GM19372 (cell line): ENCODE measurements around the gene OR3A2.
"Not testable (repeated sequence)": the region's sequence is repeated elsewhere in the genome, so short reads cannot be mapped to it uniquely, and the experiment has no call there.

Experiments
- ATAC-seq: cut with Tn5 transposase; IDR thresholded peaks from one replicate; pipeline ENCODE4 v1.9.1; 2021; ENCODE audit warnings: mild to moderate bottlenecking, low read depth, moderate library complexity; ENCODE audit not compliant: unreplicated experiment

OR3A2 gene

DNA sequence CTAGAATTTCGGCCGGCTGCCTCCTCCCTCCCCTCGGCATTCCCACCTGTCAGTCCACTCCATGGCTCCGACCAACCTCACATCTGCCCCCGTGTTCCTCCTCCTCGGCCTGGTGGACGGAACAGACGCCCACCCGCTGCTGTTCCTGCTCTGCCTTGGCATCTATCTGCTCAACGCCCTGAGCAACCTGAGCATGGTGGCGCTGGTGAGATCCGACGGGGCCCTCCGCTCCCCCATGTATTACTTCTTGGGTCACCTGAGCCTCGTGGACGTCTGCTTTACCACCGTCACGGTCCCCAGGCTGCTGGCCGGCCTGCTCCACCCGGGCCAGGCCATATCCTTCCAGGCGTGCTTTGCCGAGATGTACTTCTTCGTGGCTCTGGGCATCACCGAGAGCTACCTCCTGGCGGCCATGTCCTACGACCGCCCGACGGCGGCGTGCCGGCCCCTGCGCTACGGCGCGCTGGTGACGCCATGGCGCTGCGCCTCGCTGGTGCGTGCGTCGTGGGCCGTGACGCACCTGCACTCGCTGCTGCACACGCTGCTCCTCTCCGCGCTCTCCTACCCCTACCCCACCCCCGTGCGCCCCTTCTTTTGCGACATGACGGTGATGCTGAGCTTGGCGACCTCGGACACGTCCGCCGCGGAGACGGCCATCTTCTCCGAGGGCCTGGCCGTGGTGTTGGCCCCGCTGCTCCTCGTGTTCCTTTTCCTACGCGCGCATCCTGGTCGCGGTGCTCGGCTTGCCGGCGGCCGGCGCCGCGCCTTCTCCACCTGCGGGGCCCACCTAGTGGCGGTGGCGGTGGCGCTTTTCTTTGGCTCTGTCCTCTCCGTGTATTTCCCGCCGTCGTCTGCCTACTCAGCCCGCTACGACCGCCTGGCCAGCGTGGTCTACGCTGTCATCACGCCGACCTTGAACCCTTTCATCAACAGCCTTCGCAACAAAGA lies at the start of gene OR3A2:
OR3A2 (minus strand) TSS at position 440 of the 948 bp plus-strand sequence.
- no peak for ATAC-seq

DNA sequence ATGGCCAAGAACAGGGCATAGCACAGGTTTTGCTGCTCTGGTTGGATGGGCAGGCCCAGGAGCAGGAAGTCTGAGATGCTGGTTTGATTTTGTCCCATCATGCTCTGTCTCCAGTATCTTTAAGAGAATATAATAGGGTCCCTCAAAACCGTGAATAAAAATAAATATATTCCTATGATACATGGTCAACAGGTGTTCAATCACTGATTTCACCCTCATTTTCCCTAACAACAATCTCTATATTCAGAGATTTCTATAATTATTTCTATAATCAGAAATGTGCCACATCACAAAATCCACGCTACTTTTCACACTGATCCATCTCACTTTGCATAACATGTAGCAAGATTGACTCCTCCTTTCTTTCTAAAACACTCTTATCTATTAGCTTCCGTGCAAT lies 47.6 kb upstream of the OR3A2 start, which contains the start of gene OR1E2:
OR1E2 (minus strand) TSS at position 101 of the 400 bp plus-strand sequence; CDS start at position 101, 0 bp downstream.
- ATAC-seq = no peak

DNA sequence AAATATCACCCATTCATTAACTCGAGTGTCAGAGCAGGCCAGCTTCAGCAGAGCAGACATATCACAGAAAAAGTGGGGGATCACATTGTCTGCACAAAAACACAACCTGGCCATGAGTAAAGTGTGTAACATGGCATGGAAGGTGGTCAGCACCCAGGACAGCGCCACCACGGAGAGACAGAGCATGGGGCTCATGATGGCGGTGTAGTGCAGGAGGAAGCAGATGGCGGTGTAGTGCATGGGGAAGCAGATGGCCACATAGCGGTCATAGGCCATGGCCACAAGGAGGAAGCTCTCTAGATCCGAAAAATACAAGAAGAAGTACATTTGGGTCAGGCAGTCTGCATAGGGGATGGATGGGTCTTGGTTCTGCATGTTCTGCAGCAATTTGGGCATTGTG lies 47.1 kb upstream of the OR3A2 start:
- ATAC-seq = not testable (repeated sequence)

DNA sequence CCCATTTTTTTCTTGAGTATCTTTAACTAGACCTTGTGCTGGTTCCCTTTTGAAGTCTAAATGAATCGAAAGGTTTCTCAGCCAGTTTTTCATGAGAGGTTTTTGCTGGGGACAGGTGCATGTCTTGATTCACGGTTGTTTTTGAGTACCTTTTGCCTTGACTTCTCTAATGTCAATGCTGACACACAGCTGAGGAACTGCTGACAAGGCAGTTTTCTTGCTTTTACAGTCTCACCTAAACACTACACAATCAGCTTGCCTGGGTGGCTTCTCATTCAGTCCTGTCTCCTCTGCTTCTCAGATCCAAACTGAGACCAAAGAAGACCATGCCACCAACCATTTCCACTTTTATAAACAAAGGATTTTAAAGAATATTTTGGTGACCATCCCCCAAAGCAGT lies 32.1 kb upstream of the OR3A2 start:
- ATAC-seq = no peak

DNA sequence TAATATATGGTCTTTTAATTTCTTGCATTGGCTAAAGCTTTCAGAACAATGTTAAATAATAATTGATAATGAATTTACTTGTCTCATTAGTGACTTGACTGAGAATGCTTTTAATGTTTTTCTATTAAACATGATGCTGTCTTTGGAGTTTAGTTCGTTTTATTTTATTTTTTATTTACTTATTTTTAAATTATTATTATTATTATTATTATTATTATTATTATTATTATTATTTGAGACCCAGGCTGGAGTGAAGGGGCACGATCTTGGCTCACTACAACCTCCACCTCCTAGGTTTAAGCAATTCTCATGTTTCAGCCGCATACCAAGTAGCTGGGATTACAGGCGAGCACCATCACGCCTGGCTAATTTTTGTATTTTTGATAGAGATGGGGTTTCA lies 29.5 kb upstream of the OR3A2 start:
- ATAC-seq = no peak

DNA sequence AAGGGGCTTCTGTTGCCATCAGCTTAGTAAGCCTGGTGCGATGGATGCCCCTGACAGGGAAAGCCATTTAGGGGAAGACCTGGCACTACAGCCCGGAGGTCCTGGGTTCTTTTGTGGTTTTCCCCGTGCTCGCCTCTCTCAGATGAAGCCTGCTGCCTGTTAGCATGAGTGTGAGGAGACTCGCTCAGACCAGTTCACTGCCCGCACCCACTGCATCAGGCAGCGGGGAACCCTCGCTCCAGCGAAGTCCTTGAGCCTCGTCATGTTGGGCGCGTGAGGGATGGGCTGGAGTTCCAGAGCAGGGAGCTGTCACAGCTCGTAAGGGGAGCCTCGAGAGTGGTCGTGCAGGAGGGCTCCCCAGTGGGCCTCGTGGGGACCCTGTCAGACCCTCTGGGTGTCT lies 26.1 kb upstream of the OR3A2 start:
- ATAC-seq = not testable (repeated sequence)

DNA sequence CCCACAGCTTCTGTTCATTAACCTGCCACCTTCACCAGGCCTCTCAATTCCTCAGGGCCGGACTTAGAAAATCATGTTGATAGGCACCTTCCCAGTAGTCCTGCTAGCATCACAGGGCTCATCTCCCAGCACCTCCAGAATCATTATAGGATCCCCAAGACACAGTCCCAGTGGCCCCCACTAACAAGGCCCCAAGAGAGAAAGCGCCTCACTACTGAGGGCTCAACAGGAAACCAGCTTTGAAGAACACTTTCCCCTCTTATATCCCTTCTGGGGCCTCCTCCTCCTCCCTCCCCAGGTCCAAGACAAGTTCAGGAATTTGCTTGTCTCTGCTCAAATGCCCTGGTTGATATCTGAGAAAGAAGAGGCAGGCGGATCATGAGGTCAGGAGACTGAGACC lies 25.0 kb upstream of the OR3A2 start, which contains the start of gene OR3A3:
OR3A3 (plus strand) TSS at position 301 of the 400 bp plus-strand sequence.
- no peak for ATAC-seq

DNA sequence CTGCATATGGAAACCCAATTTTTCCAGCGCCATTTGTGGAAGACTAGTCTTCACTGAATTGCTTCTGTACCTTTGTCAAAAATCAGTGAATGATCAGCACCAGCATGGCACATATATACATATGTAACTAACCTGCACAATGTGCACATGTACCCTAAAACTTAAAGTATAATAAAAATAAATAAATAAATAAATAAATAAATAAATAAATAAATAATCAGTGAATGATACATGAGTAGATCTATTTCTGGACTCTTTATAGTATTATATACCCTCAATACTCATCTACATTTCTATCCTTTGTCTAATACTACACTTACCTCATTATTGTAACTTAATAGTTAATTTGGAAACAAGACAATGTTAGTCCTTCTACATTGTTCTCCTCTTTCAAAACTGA lies 17.7 kb upstream of the OR3A2 start:
- ATAC-seq = not testable (repeated sequence)

DNA sequence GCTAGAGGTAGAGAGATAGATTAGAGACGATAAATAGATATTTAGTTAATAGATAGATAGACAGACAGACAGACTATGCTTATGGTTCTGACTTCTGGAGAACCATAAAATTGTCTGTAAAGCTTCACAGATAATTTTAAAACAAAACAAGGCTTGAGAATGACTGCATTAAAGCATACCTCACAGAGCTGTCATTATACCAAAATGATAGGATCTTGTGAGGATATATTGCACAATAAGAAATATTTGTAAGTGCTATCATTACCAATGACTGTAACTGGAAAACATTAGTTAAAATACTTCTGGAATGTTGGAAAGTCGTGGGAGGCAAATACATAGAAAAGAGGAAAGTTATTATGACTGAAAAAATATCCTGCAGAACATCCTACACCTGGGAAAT lies 15.7 kb upstream of the OR3A2 start:
- ATAC-seq = no peak

DNA sequence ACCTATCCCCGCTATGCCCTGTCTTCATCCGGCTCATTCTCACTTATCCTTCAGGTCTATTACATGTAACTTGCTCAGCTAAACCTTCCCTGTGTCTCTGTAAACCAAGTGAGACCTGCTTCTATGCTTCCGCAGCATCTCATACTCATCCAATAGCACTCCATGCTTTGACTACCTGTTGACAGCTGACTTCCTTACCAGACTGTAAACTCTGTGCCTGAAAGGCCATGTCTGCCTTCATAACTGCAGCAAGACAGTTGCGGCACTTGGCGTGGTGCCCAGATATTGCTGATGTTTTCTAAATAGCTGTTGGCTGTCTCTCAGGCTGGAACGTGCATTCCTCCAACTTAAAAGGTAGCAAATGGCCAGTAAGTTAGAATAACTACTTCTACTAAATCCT lies 13.9 kb upstream of the OR3A2 start:
- no peak for ATAC-seq

DNA sequence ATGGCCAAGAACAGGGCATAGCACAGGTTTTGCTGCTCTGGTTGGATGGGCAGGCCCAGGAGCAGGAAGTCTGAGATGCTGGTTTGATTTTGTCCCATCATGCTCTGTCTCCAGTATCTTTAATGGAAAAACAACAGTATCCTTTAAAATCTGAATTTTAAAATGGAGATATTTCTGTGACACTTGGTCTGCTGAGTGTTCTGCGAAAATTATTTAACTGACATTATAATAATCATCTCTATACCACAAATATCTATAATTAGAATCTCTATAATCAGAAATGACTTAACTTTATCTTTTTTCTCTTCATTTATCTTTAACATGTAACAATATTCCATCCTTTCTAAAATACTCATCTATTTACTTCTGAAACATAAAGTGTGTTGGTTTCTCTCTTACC lies 12.2 kb upstream of the OR3A2 start, which contains the start of gene OR1E1:
OR1E1 (minus strand) TSS at position 101 of the 400 bp plus-strand sequence; CDS start at position 101, 0 bp downstream.
- ATAC-seq = no peak

DNA sequence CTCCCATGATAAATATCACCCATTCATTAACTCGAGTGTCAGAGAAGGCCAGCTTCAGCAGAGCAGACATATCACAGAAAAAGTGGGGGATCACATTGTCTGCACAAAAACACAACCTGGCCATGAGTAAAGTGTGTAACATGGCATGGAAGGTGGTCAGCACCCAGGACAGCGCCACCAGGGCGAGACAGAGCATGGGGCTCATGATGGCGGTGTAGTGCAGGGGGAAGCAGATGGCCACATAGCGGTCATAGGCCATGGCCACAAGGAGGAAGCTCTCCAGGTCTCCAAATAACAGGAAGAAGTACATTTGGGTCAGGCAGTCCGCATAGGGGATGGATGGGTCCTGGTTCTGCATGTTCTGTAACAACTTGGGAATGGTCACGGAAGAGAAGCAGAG lies 11.7 kb upstream of the OR3A2 start:
- ATAC-seq = not testable (repeated sequence)

DNA sequence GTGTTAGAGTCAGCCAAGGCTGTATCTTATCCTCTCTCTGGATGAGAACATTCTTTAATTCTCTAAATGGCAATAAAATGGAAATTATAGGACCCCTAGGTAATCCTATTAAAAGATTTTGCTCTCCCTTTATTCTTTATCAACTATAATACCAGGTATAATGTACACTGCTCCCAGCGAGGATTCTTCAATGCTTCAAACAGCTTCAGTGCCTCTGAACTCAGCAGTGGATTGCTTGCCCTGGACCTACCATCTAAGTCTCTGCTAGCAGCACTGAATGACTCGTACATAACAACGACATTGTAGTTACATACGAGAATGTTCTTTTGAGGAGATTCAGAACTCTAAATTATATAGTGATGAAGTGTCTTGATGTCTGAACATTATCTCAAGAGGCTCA lies 3.7 kb upstream of the OR3A2 start:
- ATAC-seq = no peak

DNA sequence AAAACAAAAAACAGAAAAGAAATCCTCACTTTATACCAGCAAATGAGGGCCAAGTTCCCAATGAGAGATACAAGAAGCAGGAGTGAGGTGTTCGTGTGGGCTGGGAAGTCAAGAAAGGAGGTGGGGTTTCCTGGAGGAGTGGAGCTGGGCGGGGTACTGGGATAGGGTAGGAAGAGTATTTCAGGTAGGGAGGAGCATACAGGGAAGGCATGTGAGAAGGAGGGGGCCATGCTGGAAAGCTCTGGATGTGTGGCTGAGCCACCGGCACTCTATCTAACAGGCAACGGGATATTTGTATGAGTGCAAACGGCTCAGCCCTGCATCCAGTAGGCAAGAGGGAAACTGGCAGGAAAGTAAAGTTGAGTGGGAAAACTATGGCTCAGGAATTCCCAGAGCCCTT lies 4.2 kb downstream of the OR3A2 start:
- ATAC-seq = no peak

DNA sequence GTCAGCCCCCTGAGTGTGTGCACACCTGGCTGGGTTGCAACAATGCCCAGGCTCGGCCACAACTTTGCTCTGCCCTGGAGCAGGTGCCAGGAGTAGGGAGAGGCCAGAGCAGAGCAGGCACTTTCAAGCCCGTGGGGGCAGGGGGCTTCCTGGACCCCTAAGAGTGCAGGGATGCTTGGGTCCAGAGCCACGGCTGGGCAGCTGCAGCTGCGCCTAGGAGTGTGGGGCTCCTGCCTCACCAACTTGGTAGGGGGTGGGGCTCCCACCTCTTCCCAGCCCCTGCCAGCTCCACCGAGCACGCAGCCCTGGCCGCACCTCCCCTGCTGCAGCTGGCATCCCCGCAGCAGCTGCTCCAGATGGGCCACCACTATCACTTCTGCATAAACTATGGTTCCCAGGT lies 7.8 kb downstream of the OR3A2 start:
- no peak for ATAC-seq

DNA sequence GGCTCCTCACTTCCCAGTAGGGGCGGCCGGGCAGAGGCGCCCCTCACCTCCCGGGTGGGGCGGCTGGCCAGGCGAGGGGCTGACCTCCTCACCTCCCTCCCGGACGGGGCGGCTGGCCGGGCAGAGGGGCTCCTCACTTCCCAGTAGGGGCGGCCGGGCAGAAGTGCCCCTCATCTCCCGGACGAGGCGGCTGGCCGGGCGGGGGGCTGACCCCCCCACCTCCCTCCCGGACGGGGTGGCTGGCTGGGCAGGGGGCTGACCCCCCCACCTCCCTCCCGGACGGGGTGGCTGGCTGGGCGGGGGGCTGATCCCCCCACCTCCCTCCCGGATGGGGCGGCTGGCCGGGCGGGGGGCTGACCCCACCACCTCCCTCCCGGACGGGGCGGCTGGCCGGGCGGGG lies 14.9 kb downstream of the OR3A2 start:
- not testable (repeated sequence) for ATAC-seq

DNA sequence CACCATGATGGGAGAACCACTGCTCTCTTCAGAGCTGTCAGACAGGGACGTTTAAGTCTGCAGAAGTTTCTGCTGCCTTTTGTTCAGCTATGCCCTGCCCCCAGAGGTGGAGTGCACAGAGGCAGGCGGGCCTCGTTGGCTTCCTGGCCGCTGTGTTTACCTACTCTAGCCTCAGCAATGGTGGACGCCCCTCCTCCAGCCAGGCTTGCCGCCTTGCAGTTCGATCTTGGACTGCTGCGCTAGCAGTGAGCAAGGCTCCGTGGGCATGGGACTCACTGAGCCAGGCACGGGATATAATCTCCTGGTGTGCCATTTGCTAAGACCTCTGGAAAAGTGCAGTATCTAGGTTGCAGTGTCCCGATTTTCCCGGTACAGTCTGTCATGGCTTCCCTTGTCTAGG lies 43.3 kb downstream of the OR3A2 start:
- ATAC-seq = not testable (repeated sequence)

DNA sequence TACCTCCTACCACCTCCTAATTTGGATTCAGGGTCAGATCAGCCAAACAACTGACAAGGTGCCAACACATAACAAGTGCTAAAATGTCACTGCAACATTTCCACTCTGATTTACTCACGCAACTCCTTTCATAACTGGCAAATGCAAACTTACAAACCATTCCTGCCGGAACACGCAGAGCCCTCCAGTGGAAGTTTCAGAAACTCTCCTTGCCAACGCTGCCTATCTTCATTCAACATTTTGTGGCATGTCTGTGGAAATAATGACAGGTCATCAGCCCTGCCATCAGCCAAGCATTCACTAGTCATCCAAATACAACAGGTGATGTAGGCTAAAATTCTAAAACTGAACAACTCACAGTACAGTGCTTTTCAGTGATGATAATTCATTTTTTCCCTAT lies 50.2 kb downstream of the OR3A2 start:
- no peak for ATAC-seq

DNA sequence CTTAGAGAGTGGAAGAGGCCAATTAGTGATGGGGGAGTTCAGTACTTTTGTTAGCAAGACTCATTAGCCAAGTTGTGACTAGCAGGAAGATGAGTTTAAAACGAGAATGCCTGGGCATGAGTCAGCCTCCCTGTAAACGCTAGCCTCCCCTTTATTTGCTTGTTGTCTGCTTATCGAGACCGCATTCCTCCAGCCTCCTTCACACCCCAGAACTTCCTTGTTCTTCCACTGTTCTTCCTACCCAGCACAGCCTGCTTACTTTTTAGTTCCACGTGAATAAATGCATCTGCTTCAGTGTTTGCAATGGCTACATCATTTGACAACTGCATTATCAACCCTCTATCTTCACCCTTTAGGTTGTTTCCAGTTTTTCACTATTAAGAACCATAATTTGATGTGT lies 67.8 kb downstream of the OR3A2 start:
- ATAC-seq = no peak

DNA sequence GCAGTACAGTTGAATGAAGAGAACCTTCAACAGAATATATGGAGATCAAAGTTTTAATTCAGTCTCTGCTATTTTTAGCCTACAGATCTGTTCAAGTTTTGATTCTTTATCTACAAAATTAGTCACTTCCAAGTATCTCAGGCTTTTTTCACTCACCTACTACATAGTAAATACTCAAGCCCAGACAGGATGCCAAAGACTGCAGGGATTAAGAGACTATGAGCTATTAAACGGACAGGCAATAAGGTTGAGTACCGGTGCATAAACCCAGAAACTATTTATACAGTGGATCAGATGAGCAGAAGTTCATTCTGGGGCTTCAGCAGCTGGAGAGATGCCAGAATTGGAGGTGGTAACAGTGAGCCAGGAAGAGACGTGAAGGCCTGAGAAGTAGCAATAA lies 69.3 kb downstream of the OR3A2 start:
- ATAC-seq = no peak

DNA sequence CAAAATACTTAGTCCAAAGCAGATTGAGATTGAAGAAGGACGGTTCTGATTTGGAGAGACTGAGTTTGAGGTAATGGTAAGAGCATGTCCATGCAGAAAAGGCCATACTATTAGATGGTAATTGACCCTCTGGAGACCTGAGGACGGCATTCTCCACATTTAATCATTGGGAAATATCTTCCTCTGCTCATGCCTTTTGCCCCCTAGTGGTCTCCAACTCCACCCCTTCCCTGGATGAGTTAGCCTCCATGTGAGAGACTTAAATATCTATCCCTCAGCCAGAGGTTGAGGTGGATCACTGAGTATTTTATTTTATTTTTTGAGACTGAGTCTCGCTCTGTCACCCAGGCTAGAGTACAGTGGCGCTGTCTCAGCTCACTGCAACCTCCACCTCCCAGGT lies 77.5 kb downstream of the OR3A2 start:
- ATAC-seq = no peak

DNA sequence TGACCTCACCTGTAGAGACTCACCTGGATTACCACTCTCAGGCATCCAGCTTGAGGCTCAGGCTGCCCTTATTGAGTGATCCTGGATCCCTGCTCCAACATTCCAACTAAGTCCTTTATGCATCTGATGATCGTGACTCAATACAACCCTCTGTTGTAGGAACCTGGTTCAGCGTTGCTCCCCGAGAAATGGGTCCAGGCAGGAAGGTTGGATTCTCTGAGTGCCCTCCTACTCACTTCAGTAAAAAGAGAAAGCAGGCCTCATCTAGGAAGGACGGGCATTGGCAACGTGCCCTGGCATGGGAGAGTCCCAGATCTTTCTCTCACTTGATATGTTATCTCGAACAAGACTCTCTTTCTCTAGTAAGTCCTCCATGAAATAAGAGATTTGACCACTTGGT lies 87.8 kb downstream of the OR3A2 start, which contains the start of gene OR3A1:
OR3A1 (minus strand) TSS at position 101 of the 400 bp plus-strand sequence. CDS start 5,778 bp downstream, outside the sequence.
- ATAC-seq = no peak
